SK-N-SH treated with all-trans-retinoic acid at 6 μM for 48 hours (cell line): Measurements from ENCODE around the gene WNT1.

ENCODE experiments used
- ATAC-seq: fragments of 200-7000 bp; cut with Tn5 transposase; 3 replicates; pipeline ENCODE4 v1.9.1; 2020; ENCODE audit warnings: mild to moderate bottlenecking, moderate library complexity
- ARNTL ChIP-seq: fragments of 450-650 bp; formaldehyde crosslinking; IDR thresholded peaks from 2 replicates; pipeline ENCODE4 v1.5.0; 2020; ENCODE audit warnings: low read depth, mild to moderate bottlenecking, moderate library complexity, borderline replicate concordance
- BACH2 ChIP-seq: fragments of 250-450 bp; sonication (Bioruptor Pico); IDR thresholded peaks from 2 replicates; pipeline ENCODE4 v1.9.0; 2021; ENCODE audit warnings: mild to moderate bottlenecking, borderline replicate concordance
- CSDC2 ChIP-seq: fragments of 250-450 bp; sonication (Bioruptor Pico); IDR thresholded peaks from 2 replicates; pipeline ENCODE4 v1.5.0; 2020; ENCODE audit warnings: mild to moderate bottlenecking, moderate library complexity
- ESRRG ChIP-seq: fragments of 250-450 bp; sonication (Bioruptor Pico); IDR thresholded peaks from 2 replicates; pipeline ENCODE4 v1.6.1; 2021; ENCODE audit warnings: mild to moderate bottlenecking
- GLIS3 ChIP-seq: fragments of 250-450 bp; sonication (Bioruptor Pico); IDR thresholded peaks from 2 replicates; pipeline ENCODE4 v1.5.0; 2020; ENCODE audit warnings: mild to moderate bottlenecking, moderate library complexity
- ISL1 ChIP-seq: fragments of 250-450 bp; sonication (Bioruptor Pico); IDR thresholded peaks from 2 replicates; pipeline ENCODE4 v2.1.2; 2022; ENCODE audit warnings: mild to moderate bottlenecking, moderate library complexity
- OSR1 ChIP-seq: fragments of 250-450 bp; sonication (Bioruptor Pico); IDR thresholded peaks from 2 replicates; pipeline ENCODE4 v1.8.0; 2022; ENCODE audit warnings: moderate library complexity, mild to moderate bottlenecking, inconsistent platforms
- PPARA ChIP-seq: fragments of 250-450 bp; sonication (Bioruptor Pico); IDR thresholded peaks from 2 replicates; pipeline ENCODE4 v1.5.0; 2020; ENCODE audit warnings: mild to moderate bottlenecking, borderline replicate concordance
- SNAI2 ChIP-seq: fragments of 250-450 bp; sonication (Bioruptor Pico); IDR thresholded peaks from 2 replicates; pipeline ENCODE4 v1.5.0; 2020; ENCODE audit warnings: mild to moderate bottlenecking, moderate library complexity
- TCF4 ChIP-seq: fragments of 250-450 bp; sonication (Bioruptor Pico); IDR thresholded peaks from 2 replicates; pipeline ENCODE4 v1.8.0; 2021; ENCODE audit warnings: mild to moderate bottlenecking, moderate library complexity, borderline replicate concordance
- TSHZ2 ChIP-seq: fragments of 250-450 bp; sonication (Bioruptor Pico); IDR thresholded peaks from 2 replicates; pipeline ENCODE4 v1.5.0; 2020; ENCODE audit warnings: mild to moderate bottlenecking, moderate library complexity
- ZC3H10 ChIP-seq: fragments of 250-450 bp; sonication (Bioruptor Pico); IDR thresholded peaks from 2 replicates; pipeline ENCODE4 v1.5.1; 2021; ENCODE audit warnings: mild to moderate bottlenecking, moderate library complexity
- ZFP3 ChIP-seq: fragments of 250-450 bp; sonication (Bioruptor Pico); IDR thresholded peaks from 2 replicates; pipeline ENCODE4 v1.5.0; 2020; ENCODE audit warnings: mild to moderate bottlenecking, moderate library complexity
- ZFP30 ChIP-seq: fragments of 450-650 bp; formaldehyde crosslinking; IDR thresholded peaks from 2 replicates; pipeline ENCODE4 v1.5.0; 2022; ENCODE audit warnings: mild to moderate bottlenecking, moderate library complexity
- ZNF565 ChIP-seq: fragments of 450-650 bp; formaldehyde crosslinking; conservative IDR thresholded peaks from 2 replicates; pipeline ENCODE4 v1.5.0; 2020; ENCODE audit warnings: low read depth, mild to moderate bottlenecking, moderate library complexity
- ZNF70 ChIP-seq: fragments of 450-650 bp; formaldehyde crosslinking; IDR thresholded peaks from 2 replicates; pipeline ENCODE4 v1.5.0; 2020; ENCODE audit warnings: mild to moderate bottlenecking, moderate library complexity
- ZNF8 ChIP-seq: fragments of 450-650 bp; formaldehyde crosslinking; IDR thresholded peaks from 2 replicates; pipeline ENCODE4 v1.5.0; 2020; ENCODE audit warnings: mild to moderate bottlenecking, moderate library complexity
- TF ChIP-seq, protein P1 (sequence below): fragments of 250-450 bp; sonication (Bioruptor Pico); IDR thresholded peaks from 2 replicates; pipeline ENCODE4 v1.5.1; 2021; ENCODE audit warnings: mild to moderate bottlenecking, moderate library complexity
- TF ChIP-seq, protein P2 (sequence below): fragments of 250-450 bp; sonication (Bioruptor Pico); IDR thresholded peaks from 2 replicates; pipeline ENCODE4 v1.5.1; 2020; ENCODE audit warnings: low read depth, mild to moderate bottlenecking, moderate library complexity

Gene WNT1

DNA sequence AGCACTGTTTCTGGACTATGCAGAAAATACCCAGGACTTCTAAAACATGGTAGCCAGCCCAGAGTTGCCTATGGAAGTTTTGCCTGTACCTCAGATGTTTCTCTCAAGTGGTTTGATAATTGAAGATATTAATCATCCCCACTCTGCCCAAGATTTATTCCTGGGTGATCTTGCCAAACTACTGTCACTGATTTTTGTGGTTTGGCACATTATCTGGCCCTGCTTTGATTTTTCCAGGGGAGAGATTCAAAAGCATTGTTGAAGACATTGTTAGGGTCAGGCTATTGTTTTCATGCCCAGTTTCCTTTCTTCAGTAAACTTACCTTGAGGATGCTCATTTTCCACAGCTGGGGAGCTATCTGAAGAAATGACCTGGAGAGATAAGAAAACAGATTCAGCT lies 34.6 kb downstream of the WNT1 start (continued):
- TF ChIP-seq ARNTL (CRISPR knock-in tag) (no peak), TCF4 (CRISPR knock-in tag) (no peak), ZFP3 (CRISPR knock-in tag) (no peak), PPARA (CRISPR knock-in tag) (no peak), ZNF8 (CRISPR knock-in tag) (no peak)
- TF ChIP-seq, protein P1, sequence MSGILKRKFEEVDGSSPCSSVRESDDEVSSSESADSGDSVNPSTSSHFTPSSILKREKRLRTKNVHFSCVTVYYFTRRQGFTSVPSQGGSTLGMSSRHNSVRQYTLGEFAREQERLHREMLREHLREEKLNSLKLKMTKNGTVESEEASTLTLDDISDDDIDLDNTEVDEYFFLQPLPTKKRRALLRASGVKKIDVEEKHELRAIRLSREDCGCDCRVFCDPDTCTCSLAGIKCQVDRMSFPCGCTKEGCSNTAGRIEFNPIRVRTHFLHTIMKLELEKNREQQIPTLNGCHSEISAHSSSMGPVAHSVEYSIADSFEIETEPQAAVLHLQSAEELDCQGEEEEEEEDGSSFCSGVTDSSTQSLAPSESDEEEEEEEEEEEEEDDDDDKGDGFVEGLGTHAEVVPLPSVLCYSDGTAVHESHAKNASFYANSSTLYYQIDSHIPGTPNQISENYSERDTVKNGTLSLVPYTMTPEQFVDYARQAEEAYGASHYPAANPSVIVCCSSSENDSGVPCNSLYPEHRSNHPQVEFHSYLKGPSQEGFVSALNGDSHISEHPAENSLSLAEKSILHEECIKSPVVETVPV = no peak

DNA sequence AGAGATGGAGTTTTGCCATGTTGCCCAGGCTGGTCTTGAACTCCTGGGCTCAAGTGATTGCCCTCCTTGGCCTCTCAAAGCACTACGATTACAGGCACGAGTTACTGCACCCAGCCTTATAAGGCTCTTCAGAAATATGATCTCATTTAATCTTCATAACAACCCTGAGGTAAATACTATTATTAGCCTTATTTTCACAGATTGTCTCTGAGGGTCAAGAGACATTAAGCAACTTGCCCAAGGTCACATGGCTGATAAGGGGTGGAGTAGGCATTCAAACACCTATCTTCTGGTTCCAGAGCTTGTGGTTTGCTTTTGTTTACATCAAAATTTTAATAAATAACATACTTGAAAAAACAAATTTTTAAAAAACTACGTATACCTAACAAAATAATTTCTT lies 35.3 kb downstream of the WNT1 start:
- ATAC-seq = no peak
- TF ChIP-seq OSR1 (no peak), ZNF8 (CRISPR knock-in tag) (no peak), ZFP3 (CRISPR knock-in tag) (no peak), ZFP30 (CRISPR knock-in tag) (no peak), PPARA (CRISPR knock-in tag) (no peak), ZNF565 (CRISPR knock-in tag) (no peak), TSHZ2 (CRISPR knock-in tag) (no peak), ARNTL (CRISPR knock-in tag) (no peak), ZNF70 (CRISPR knock-in tag) (no peak), SNAI2 (CRISPR knock-in tag) (no peak), GLIS3 (CRISPR knock-in tag) (no peak), ISL1 (CRISPR knock-in tag) (no peak), ESRRG (CRISPR knock-in tag) (no peak)
- TF ChIP-seq, protein P2, sequence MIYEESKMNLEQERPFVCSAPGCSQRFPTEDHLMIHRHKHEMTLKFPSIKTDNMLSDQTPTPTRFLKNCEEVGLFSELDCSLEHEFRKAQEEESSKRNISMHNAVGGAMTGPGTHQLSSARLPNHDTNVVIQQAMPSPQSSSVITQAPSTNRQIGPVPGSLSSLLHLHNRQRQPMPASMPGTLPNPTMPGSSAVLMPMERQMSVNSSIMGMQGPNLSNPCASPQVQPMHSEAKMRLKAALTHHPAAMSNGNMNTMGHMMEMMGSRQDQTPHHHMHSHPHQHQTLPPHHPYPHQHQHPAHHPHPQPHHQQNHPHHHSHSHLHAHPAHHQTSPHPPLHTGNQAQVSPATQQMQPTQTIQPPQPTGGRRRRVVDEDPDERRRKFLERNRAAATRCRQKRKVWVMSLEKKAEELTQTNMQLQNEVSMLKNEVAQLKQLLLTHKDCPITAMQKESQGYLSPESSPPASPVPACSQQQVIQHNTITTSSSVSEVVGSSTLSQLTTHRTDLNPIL (CRISPR knock-in tag) = no peak
- TF ChIP-seq, protein P1 = no peak

DNA sequence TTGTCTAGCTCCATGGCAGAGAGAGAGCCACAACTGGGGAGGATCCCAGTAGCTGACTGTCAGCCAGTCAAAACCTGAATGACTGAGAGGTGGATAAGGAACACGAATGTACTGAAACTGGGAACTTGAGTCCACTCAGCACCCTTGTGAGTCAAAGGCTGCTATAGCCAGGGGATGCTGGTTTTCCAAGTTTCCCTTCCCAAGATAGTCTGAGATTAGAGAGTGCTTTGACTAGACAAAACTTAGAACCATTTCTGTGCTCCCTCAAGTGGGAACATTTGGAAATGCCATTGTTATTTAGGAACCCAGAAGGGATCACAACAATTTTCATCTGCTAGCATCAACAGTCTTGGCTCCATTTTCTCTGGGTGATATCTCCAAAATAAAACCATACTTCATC lies 36.4 kb downstream of the WNT1 start:
- TF ChIP-seq ZNF565 (CRISPR knock-in tag) (no peak), ZC3H10 (no peak), ESRRG (CRISPR knock-in tag) (no peak), SNAI2 (CRISPR knock-in tag) (no peak), ZNF70 (CRISPR knock-in tag) (no peak), BACH2 (CRISPR knock-in tag) (no peak), PPARA (CRISPR knock-in tag) (no peak), OSR1 (no peak), ISL1 (CRISPR knock-in tag) (no peak)
- TF ChIP-seq, protein P2 (CRISPR knock-in tag) = no peak
- no peak for ATAC-seq

GRCh38 chr12:49015196-49015595 lies 37.1 kb downstream of the WNT1 start:
- TF ChIP-seq OSR1 = no peak
- TF ChIP-seq CSDC2 (CRISPR knock-in tag) = no peak
- TF ChIP-seq ZFP3 (CRISPR knock-in tag) = no peak
- ATAC-seq = no peak
